Dermis blood vessel endothelial cell (primary cell): ENCODE results near the gene CADM1. TPM values are rescaled to one million over a fixed set of nuclear protein-coding genes. Genes with fewer than 3 reads are reported as not detected.
A peak's percentile ranks its signal among the peaks of the same experiment; 100 is the strongest.

Experiments
- DNase-seq: peaks from one replicate; pipeline ENCODE4 v3.0.0; 2010
- total RNA-seq: library from RNA; depleted of rRNA; stranded (reverse); fragments of >200 nt; gene quantifications from 2 replicates; pipeline ENCODE4 v1.2.3, GENCODE V29; 2014

CADM1 gene
- total RNA-seq, 1 donor from 2014 or later, result 2.2 TPM

GRCh38 chr11:115348416-115348815 is 155.8 kb downstream of the CADM1 start:
- no peak for DNase-seq

DNA sequence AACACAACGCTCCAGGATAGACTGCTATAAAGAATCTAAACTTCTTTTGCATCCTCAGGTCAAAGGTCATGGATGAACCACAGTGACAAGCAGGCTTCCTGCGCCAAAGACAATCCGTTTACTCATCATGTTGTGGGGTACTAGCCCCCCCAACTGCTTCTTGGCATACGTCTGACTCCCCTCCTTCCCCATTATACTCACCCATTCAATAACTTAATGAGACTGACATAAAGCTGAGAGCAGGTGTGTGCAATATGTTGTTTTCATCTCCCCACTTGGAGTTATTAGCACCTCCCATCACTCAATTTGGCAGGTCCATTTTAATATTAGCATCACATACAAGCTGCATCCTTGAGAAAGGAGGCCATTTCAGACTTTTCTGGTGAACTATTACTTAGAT is 157.1 kb downstream of the CADM1 start:
- DNase-seq, result no peak

GRCh38 chr11:115345840-115346239 is 158.4 kb downstream of the CADM1 start:
- DNase-seq, result no peak

DNA sequence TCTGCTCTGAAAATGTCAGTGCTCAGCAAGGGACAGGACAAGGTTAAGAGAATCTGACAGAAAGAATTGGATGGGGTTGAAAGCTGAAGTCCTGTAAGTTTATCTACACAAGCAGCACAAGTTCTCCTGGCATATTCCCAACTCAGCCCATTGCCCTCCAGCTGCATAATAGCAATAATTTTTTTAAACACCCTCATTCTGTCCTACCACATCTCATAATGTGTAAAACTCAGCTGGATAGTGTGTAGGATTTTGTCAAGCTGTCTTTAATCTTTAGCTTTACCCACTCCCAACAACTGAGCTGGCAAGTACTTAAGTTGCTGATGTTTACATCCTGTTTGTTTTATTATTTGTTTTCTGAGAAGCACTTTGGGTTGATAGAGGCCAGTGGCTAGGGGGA is 158.9 kb downstream of the CADM1 start:
- no peak for DNase-seq

GRCh38 chr11:115344846-115345245 is 159.4 kb downstream of the CADM1 start:
- no peak for DNase-seq

DNA sequence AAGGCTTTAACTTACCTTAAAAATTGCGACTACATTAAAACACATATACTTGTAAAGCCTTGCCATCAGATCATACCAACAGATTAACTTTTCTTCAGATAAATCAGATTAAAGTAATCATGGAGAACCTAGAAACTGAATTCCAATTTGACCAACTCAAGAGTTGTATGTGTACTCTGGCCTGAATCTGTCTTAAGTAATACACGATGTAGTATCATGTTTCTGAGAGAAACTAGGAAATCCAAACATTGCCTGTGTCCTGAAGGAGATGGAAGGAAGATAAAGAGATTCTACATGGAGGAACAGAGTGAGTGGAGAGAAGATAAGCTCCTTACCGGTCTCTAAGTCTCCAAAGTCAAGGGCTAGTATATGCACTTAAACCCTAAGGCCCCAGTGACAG is 162.1 kb downstream of the CADM1 start:
- DNase-seq, result no peak

DNA sequence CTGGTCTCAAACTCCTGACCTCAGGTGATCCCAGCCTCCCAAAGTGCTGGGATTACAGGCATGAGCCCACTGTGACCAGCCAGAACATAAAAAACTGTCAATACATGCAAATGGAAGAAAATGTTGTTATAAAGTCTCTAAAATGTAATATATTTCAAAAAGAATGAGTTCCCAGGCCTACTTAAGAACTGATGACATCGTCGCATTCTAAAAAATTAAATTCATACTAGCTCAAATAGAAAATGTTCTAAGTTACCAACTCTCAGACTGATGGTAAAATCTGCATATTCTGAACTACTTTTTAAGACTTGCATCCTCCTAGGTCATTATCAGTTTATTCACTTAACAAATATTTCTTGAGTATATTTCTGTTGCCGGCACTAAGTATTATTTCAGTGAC is 163.3 kb downstream of the CADM1 start:
- no peak for DNase-seq

DNA sequence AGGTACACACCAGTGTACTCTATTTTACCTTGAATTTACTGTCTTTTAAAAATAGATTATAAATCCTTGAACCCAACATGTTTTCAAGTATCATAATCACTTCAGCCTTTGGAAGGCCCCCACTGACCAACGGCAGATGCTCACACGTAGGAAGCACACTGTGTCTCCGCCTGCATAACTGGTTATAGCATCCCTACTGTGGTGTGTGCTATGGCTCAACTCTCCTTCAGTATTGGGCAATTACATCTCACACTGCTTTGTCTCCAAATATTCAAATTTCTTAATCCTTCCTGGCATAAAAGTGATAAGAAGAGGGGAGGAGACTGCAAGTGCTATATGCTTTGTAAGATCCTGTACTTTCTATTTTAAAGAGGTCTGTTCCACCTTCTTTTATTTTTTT is 165.7 kb downstream of the CADM1 start:
- DNase-seq, result no peak

- DNase-seq, result peak; percentile 57
Observed at GRCh38 chr11:115334932-115335788, 169.1 kb downstream of the CADM1 start.

DNA sequence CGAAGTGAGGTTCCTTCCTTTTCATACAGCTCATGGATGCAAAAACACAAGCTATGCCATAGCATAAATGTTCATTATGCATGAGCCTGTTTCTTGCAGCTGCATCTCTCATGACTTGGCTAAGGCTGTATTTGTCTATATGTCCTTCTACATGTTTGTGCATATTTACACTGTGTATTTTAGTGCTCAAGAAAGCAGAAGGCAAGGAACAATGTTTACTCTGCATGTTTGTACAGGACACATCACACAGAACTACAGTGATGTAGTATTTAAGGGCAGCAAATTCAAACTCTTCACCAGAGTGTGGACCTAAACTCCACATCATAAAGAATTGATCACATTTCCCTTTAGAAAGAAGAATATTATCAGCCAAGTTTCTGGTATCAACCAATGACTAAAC is 170.3 kb downstream of the CADM1 start:
- no peak for DNase-seq

- no peak for DNase-seq
Observed at GRCh38 chr11:115333121-115333520, 171.1 kb downstream of the CADM1 start.

- DNase-seq, result no peak
Observed at GRCh38 chr11:115330684-115331482, 173.3 kb downstream of the CADM1 start.

GRCh38 chr11:115326526-115326925 is 177.7 kb downstream of the CADM1 start:
- no peak for DNase-seq

DNA sequence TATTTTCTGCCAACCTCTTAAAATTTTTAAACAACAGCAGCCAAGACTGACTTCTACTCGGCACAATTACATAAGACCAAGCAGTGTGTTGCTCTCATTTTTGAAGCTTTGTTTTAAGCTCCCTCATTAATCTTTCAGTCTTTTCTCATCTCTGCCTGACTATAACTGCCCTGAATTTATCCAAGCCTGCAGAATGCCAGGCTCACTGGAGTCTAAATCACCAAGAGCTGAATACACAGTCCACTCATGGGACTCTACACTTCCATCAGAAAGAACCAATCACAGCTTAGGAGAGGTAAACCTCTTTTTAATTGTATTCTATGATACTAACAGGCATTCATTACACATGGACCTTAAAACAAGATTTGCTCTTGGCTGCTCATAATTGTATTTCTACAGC is 178.7 kb downstream of the CADM1 start:
- no peak for DNase-seq

GRCh38 chr11:115324581-115325432 is 179.4 kb downstream of the CADM1 start:
- DNase-seq, result peak; percentile 48

DNA sequence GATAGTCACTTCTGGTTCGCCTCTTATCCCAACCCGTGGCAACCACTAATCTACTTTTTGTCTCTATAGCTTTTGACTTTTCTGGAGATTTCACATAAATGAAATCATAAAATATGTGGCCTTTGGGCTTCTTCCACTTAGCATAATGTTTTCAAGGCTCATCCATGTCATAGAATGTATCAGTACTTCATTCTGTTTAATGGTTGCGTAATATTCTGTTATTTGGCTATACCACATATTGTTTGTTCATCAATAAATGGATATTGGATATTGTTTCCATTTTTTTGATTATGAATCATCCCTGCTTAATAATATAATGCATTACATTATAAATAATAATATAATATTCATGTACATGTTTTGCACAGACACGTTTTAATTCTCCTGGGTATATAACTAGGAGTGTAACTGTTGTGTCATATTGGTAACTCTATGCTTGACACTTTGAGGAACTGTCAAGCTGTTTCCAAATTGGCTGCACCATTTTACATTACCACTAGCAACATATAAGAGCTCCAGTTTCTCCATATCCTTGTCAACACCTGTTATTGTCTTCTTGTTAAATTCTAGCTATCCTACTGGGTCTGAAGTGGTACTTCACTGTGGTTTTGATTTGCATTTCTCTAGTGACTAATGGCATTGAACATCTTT is 181.5 kb downstream of the CADM1 start:
- no peak for DNase-seq

GRCh38 chr11:115321605-115322289 is 182.5 kb downstream of the CADM1 start:
- DNase-seq, result no peak

DNA sequence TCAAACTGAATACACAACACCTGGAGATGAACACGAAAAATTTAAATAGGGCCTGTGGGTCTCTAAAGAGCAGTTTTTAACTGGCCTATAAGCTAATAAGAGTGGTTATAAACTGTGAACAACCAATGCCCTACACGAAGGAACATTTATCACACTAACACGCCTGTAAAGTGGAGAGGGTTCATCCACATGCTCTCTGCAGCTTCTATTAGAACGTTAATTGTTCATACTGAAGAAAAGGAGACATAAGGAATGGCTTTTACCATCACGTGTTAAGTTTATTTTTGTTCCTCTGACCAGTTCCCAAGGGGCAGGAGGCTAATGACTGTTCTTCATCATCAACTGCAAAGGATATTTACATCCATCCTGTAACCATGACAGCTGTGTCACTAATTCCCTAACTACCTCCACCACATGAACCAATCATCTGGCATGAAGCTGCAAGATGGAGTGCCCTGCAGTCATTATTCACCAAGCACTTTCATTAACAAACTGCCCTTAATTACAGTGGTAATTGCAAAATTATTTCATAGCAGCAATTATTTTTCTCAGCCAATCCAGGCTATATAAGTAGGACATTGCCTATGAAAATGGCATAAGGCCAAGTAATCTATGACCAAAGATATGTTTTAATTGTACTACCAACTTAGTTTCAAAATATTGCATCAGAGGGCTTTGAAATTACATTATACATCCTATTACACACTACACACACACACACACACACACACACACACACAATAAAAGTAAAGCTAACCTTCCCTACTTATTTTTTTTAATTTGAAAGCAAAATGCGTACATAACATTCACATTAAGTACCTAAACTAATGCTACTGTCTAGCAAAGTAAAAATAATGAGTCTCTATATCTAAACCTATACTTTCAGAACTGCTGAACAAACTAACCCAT is 186.7 kb downstream of the CADM1 start:
- DNase-seq, result no peak

- DNase-seq, result no peak
Observed at GRCh38 chr11:115316696-115317095, 187.5 kb downstream of the CADM1 start.

GRCh38 chr11:115314330-115314920 is 189.8 kb downstream of the CADM1 start:
- no peak for DNase-seq
